ENCODE measurements around the gene BLNK.

- TF ChIP-seq POLR2A (IDR thresholded peaks at IDR 0.05; ENCODE audit: low read depth, low read length) (no peak), PAX5 (IDR thresholded peaks at IDR 0.05; ENCODE audit: insufficient read depth, low read length, severe bottlenecking) (no peak), POLR2AphosphoS5 (IDR thresholded peaks at IDR 0.05; ENCODE audit: low read depth, low read length) (no peak), TAF1 (IDR thresholded peaks at IDR 0.05; ENCODE audit: low read depth, low read length) (no peak), POU2F2 (IDR thresholded peaks at IDR 0.05; ENCODE audit: low read depth, low read length) (no peak)
These were observed 101.1 kb downstream of the BLNK start for GRCh38 chr10:96170230-96170629.

Measured in GM12891 (cell line).